Hepatocyte (in vitro differentiated cells): ENCODE results near the gene PRPF38B.

Source experiments
- CTCF ChIP-seq: fragments of 200-600 bp; sonication (generic); IDR thresholded peaks from 2 replicates; pipeline ENCODE4 v1.5.1; 2016; ENCODE audit warnings: antibody characterized with exemption, mild to moderate bottlenecking; ENCODE audit not compliant: poor library complexity
- EZH2phosphoT487 ChIP-seq: fragments of 200-600 bp; sonication (generic); IDR thresholded peaks from one replicate; pipeline ENCODE4 v1.6.1; 2018; ENCODE audit warnings: antibody characterized with exemption, mild to moderate bottlenecking, low read depth, moderate library complexity; ENCODE audit not compliant: unreplicated experiment, severe bottlenecking

DNA sequence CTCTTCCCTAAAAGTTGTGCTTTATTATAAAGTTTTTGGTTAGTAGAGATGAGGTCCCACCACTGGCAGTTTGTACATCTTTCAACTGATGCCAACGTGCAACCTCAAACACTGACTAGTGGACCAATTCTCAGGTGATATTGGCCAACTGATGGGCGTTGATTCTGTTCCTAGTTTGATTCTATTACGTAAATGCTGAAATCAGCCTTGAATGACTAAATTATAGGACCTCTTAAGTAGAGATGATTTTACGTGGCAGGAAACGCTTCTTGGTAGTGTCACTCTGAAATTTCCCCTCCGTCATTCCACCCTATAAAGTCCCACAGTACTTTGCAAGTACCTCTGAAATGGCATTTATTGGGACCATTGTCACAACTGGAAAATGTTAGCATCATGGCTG is 11.8 kb downstream of the PRPF38B start:
- TF ChIP-seq CTCF (no peak), EZH2phosphoT487 (no peak)
